ENCODE results near the gene UVSSA. TPM values are rescaled to one million over a fixed set of nuclear protein-coding genes. Genes with fewer than 3 reads are reported as not detected.

The UVSSA gene
- total RNA-seq, 1 donor from 2014 or later = 22.1 TPM

DNA sequence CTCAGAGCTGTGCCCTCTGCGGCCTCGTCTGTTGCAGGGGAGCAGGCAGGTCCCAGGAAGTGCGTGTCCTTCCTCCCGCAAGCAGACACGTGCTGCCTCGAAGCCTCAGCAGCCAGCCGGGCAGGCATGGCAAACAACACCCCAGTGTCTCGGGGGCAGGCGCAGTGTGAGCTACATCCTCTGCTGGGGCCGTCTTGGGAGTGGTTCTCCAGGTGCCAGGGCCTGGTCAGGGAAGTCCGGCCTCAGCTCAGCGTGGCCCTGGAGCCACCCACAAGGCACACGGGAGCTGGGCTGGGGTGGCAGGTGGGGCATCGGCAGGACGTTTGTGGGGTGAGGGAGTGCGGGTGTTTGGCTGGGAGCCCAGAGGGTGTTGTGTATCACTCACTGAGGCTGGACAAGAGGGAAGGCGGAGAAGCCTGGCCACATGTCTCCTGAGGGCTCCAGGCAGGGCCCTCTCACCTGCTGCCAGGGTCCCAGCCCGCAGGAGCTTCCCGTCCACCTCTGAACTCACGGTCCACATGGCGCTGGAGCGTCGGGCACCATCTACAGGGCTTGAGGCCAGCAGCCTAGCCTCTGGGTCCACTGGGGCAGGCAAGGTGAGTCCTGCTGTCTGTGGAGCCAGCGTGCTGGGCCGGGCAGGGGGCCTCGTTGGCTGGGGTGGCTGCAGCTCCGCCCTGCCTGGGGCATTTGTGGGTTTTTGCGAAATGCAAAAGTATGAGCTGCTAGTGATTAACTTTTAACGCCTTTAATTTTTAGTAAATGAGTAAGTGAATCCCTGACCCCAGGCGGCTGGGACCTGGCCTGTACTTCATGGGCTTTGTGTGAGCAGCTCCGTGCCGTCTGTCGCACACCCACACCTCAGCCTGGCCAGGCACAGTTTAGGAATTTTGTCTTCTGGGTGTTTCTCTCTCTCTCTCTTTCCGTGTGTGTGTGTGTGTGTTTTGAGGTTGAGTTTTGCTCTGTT lies 17.3 kb upstream of the UVSSA start:
- H3K9me3 Mint-ChIP-seq (ENCODE audit: unreplicated experiment) = no peaks in the 10 kb centered on the region
- no peak for DNase-seq (ENCODE audit: low spot score)

DNA sequence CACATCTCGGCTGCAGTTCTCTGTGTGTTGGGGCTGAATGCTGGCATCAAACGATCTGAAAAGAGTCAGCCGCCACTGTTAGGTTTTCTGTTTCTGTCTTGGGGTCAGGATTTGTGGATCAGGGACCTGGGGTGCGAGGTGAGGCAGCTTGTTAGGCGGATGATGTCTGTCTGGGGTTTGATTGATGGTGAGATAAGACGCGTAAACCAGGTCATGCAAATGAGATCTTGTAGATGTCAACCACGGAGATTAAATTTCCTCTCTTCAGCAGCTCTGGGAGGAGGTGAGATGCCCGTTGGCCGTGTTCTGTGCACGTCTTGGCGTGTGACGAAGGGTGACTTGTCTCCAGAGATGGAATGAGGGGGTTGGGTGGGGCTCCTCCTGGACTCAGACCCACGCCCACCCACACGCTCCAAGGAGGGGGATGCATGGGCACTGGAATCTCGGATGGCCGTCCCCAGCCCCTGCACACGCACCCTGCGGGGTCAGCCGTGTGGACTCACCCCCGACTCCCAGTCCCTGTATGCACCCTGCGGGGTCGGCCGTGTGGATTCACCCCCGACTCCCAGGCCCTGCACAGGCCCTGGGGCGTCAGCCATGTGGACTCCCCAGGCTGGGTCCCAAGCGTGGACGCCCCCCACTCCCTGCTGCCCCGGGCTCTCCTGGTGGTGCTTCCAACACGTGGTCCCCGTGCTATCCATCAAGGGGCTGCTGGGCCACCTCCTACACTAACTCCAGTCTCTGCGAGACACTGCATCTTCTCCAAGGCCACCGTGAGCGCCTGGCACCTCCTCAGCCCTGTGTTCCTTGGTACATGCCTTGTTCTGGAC lies 16.0 kb upstream of the UVSSA start:
- H3K4me1 Mint-ChIP-seq (ENCODE audit: unreplicated experiment) = peaks cover 3% of the 10 kb centered on the region
- H3K27ac Mint-ChIP-seq (ENCODE audit: unreplicated experiment) = peak overlapping the region; percentile 55
- TF ChIP-seq, protein P1, sequence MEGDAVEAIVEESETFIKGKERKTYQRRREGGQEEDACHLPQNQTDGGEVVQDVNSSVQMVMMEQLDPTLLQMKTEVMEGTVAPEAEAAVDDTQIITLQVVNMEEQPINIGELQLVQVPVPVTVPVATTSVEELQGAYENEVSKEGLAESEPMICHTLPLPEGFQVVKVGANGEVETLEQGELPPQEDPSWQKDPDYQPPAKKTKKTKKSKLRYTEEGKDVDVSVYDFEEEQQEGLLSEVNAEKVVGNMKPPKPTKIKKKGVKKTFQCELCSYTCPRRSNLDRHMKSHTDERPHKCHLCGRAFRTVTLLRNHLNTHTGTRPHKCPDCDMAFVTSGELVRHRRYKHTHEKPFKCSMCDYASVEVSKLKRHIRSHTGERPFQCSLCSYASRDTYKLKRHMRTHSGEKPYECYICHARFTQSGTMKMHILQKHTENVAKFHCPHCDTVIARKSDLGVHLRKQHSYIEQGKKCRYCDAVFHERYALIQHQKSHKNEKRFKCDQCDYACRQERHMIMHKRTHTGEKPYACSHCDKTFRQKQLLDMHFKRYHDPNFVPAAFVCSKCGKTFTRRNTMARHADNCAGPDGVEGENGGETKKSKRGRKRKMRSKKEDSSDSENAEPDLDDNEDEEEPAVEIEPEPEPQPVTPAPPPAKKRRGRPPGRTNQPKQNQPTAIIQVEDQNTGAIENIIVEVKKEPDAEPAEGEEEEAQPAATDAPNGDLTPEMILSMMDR (IDR thresholded peaks at IDR 0.05; ENCODE audit: unreplicated experiment) = no peak
- peaks cover 6% of the 10 kb centered on the region for H3K27me3 Mint-ChIP-seq (ENCODE audit: unreplicated experiment)
- H3K36me3 Mint-ChIP-seq (ENCODE audit: low read depth, unreplicated experiment) = peaks cover 23% of the 10 kb centered on the region
- no peak for DNase-seq (ENCODE audit: low spot score)
- H3K9me3 Mint-ChIP-seq (ENCODE audit: unreplicated experiment) = no peaks in the 10 kb centered on the region
- peak overlapping the region; percentile 21 for H3K4me3 Mint-ChIP-seq (ENCODE audit: unreplicated experiment)

More for the DNA sequence above, 17.3 kb upstream of the UVSSA start:
- H3K36me3 Mint-ChIP-seq (ENCODE audit: low read depth, unreplicated experiment) = peaks cover 17% of the 10 kb centered on the region
- peaks cover 6% of the 10 kb centered on the region for H3K27me3 Mint-ChIP-seq (ENCODE audit: unreplicated experiment)
- TF ChIP-seq, protein P1 (IDR thresholded peaks at IDR 0.05; ENCODE audit: unreplicated experiment) = no peak
- peaks cover 3% of the 10 kb centered on the region for H3K4me1 Mint-ChIP-seq (ENCODE audit: unreplicated experiment)
- H3K27ac Mint-ChIP-seq (ENCODE audit: unreplicated experiment) = no peak overlapping the region
- peak overlapping the region; percentile 35 for H3K4me3 Mint-ChIP-seq (ENCODE audit: unreplicated experiment)

DNA sequence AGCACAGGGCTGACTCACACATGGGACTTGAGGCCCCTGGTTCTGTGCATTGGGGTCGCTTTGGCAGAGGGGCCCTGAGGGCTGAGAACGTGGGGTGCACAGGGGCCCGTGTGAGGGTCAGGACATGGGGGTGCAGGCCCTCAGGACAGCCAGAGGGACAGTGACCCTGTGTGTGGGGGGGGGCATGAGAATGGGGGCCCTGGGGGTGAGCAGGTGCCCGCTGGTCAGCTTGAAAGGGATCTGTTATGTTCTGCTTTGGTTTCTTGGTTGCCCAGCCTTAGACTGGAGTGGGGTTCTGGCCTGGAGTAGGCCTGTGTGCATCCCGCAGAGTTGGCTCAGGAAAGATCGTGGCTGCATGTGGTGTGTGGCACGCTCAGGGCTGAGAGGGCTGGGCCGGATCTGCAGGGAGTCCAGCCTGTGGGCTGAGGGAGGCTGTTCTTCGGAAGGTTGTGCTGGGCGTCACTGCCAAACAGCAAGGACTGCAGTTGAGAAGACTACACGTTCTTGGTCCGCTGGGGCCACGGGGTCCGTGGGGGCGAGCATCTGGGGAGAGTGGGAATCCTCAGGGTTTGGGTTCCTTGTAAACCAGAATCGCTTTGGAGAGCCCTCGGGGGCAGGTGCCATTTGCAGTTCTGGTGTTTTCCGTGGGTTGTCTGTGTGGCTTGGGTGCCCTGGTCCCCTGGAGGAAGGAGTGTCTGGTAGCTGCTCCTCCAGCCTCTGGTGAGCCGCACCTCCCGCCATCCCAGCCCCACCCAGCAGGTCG lies 15.2 kb upstream of the UVSSA start:
- H3K27ac Mint-ChIP-seq (ENCODE audit: unreplicated experiment) = no peak overlapping the region
- TF ChIP-seq, protein P1 (IDR thresholded peaks at IDR 0.05; ENCODE audit: unreplicated experiment) = no peak
- no peak for DNase-seq (ENCODE audit: low spot score)
- H3K9me3 Mint-ChIP-seq (ENCODE audit: unreplicated experiment) = no peaks in the 10 kb centered on the region
- H3K4me3 Mint-ChIP-seq (ENCODE audit: unreplicated experiment) = no peak overlapping the region
- H3K27me3 Mint-ChIP-seq (ENCODE audit: unreplicated experiment) = peaks cover 13% of the 10 kb centered on the region
- H3K4me1 Mint-ChIP-seq (ENCODE audit: unreplicated experiment) = peaks cover 3% of the 10 kb centered on the region
- peaks cover 29% of the 10 kb centered on the region for H3K36me3 Mint-ChIP-seq (ENCODE audit: low read depth, unreplicated experiment)

DNA sequence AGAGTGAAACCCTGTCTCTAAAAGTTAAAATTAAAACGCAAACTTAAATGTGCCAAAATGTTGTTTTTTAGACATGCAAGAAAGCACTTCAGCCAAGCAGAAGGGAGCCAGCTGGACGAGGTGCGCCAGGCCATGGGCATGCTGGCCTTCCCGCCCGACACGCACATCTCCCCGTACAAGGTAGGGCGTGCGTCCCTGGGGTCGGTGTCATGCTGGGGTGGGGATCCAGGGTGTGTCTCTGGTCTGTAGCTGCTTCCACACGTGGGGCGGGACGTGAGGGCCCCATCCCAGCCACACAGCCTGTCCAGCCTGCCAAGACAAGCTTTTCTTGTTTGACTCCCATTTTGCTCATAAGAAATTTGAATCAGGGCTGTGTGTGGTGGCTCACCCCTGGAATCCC lies 14.3 kb upstream of the UVSSA start:
- TF ChIP-seq, protein P1 (IDR thresholded peaks at IDR 0.05; ENCODE audit: unreplicated experiment) = no peak
- Mint-ChIP-seq H3K27me3 (ENCODE audit: unreplicated experiment) (peaks cover 18% of the 10 kb centered on the region), H3K36me3 (ENCODE audit: low read depth, unreplicated experiment) (peaks cover 38% of the 10 kb centered on the region), H3K4me1 (ENCODE audit: unreplicated experiment) (peaks cover 9% of the 10 kb centered on the region), H3K27ac (ENCODE audit: unreplicated experiment) (no peak overlapping the region), H3K9me3 (ENCODE audit: unreplicated experiment) (no peaks in the 10 kb centered on the region), H3K4me3 (ENCODE audit: unreplicated experiment) (no peak overlapping the region)
- DNase-seq (ENCODE audit: low spot score) = no peak

Measured in endothelial cell (in vitro differentiated cells).